Upper lobe of right lung (tissue), 1 donor: ENCODE data around the gene RANGAP1. TPM values are rescaled to one million over a fixed set of nuclear protein-coding genes. Genes with fewer than 3 reads are reported as not detected.
"Not testable (repeated sequence)": the region's sequence is repeated elsewhere in the genome, so short reads cannot be mapped to it uniquely, and the experiment has no call there.

ENCODE experiments used
- ATAC-seq: fragments of 200-7000 bp; cut with Tn5 transposase; one replicate; pipeline ENCODE4 v1.9.1; 2020; ENCODE audit warnings: mild to moderate bottlenecking, moderate library complexity
- DNase-seq: peaks from one replicate; pipeline ENCODE4 v3.0.0-alpha.2; 2020
- H3K27ac ChIP-seq: fragments of 200-600 bp; one replicate; pipeline ENCODE4 v1.8.0; 2022
- H3K27me3 ChIP-seq: fragments of 200-600 bp; one replicate; pipeline ENCODE4 v1.8.0; 2022; ENCODE audit warnings: mild to moderate bottlenecking
- H3K36me3 ChIP-seq: fragments of 200-600 bp; one replicate; pipeline ENCODE4 v1.8.0; 2022
- H3K4me1 ChIP-seq: fragments of 200-600 bp; one replicate; pipeline ENCODE4 v1.8.0; 2022
- H3K4me3 ChIP-seq: fragments of 200-600 bp; one replicate; pipeline ENCODE4 v1.8.0; 2022; ENCODE audit warnings: mild to moderate bottlenecking
- H3K9me3 ChIP-seq: fragments of 200-600 bp; one replicate; pipeline ENCODE4 v1.8.0; 2022
- intact Hi-C: fragments of 100-400 bp; cut with DNase I; formaldehyde crosslinking; loops from one replicate; pipeline ENCODE4 v1.11.0; 2022
- total RNA-seq: library from RNA; stranded (reverse); fragmentation: NEBNext Ultra II Directional; extraction: Animal tissue kit (Norgen Biotek cat#: 25700); gene quantifications from one replicate; pipeline ENCODE4 v1.2.1, GENCODE V29; 2021
- TF ChIP-seq, protein P1 (sequence below): fragments of 200-600 bp; IDR thresholded peaks from one replicate; pipeline ENCODE4 v1.8.0; 2022; ENCODE audit warnings: antibody characterized with exemption
- donor health status: DM: no; HTN: yes; CAD: no; lungs with severe emphysema.

Gene RANGAP1
- total RNA-seq, 1 donor from 2014 or later: 48.0 TPM

GRCh38 chr22:41260871-41261270, 25.1 kb downstream of the RANGAP1 start:
- no peak for DNase-seq
- no peak overlapping the region for H3K27ac ChIP-seq
- H3K4me3 ChIP-seq: no peak overlapping the region
- H3K4me1 ChIP-seq: no peaks in the 10 kb centered on the region
- H3K27me3 ChIP-seq: no peaks in the 10 kb centered on the region
- H3K36me3 ChIP-seq: peaks cover 88% of the 10 kb centered on the region
- H3K9me3 ChIP-seq: no peaks in the 10 kb centered on the region
- TF ChIP-seq, protein P1, sequence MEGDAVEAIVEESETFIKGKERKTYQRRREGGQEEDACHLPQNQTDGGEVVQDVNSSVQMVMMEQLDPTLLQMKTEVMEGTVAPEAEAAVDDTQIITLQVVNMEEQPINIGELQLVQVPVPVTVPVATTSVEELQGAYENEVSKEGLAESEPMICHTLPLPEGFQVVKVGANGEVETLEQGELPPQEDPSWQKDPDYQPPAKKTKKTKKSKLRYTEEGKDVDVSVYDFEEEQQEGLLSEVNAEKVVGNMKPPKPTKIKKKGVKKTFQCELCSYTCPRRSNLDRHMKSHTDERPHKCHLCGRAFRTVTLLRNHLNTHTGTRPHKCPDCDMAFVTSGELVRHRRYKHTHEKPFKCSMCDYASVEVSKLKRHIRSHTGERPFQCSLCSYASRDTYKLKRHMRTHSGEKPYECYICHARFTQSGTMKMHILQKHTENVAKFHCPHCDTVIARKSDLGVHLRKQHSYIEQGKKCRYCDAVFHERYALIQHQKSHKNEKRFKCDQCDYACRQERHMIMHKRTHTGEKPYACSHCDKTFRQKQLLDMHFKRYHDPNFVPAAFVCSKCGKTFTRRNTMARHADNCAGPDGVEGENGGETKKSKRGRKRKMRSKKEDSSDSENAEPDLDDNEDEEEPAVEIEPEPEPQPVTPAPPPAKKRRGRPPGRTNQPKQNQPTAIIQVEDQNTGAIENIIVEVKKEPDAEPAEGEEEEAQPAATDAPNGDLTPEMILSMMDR: no peak
- intact Hi-C loops: no loop called here
- no peak for ATAC-seq

GRCh38 chr22:41259756-41260155, 26.2 kb downstream of the RANGAP1 start:
- peaks cover 90% of the 10 kb centered on the region for H3K36me3 ChIP-seq
- H3K27ac ChIP-seq, H3K9me3 ChIP-seq, intact Hi-C loops, H3K4me1 ChIP-seq, DNase-seq, H3K4me3 ChIP-seq, ATAC-seq, H3K27me3 ChIP-seq: not testable (repeated sequence)

DNA sequence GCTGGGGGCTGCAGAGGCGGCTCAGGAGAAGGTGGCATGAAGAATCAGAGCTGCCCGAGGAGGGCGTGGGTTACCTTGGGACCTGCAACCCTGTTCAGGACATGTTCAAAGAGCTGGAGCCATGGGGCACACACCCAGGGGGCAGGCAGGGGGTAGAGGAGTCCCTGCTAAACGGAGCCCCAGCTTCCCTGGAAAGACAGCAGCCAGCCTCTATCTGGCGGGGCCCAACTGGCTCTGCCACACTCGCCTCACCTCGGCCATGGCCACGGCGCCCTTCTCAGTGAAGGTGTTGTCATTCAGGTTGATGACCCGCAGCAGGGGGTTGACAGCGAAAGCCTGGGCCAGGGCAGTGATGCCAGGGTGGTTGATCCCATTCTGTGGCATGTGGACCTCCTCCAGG, 28.3 kb downstream of the RANGAP1 start:
- TF ChIP-seq, protein P1: no peak
- intact Hi-C loops: no loop called here

GRCh38 chr22:41256254-41257253, 29.4 kb downstream of the RANGAP1 start:
- ATAC-seq (no peak), DNase-seq (no peak)
- no peak overlapping the region for H3K27ac ChIP-seq
- TF ChIP-seq, protein P1: no peak
- no peaks in the 10 kb centered on the region for H3K27me3 ChIP-seq
- no peaks in the 10 kb centered on the region for H3K4me1 ChIP-seq
- intact Hi-C loops: no loop called here
- no peaks in the 10 kb centered on the region for H3K9me3 ChIP-seq
- H3K4me3 ChIP-seq: no peak overlapping the region
- H3K36me3 ChIP-seq: peaks cover 84% of the 10 kb centered on the region

More for the DNA sequence above, 28.3 kb downstream of the RANGAP1 start:
- no peaks in the 10 kb centered on the region for H3K27me3 ChIP-seq
- ATAC-seq (no peak), DNase-seq (no peak)
- H3K27ac ChIP-seq: no peak overlapping the region
- no peak overlapping the region for H3K4me3 ChIP-seq
- H3K9me3 ChIP-seq: no peaks in the 10 kb centered on the region
- H3K36me3 ChIP-seq: peaks cover 84% of the 10 kb centered on the region
- H3K4me1 ChIP-seq: no peaks in the 10 kb centered on the region

GRCh38 chr22:41254230-41254629, 31.8 kb downstream of the RANGAP1 start:
- H3K36me3 ChIP-seq: peaks cover 85% of the 10 kb centered on the region

GRCh38 chr22:41252365-41252764, 33.6 kb downstream of the RANGAP1 start:
- peaks cover 85% of the 10 kb centered on the region for H3K36me3 ChIP-seq
- no peaks in the 10 kb centered on the region for H3K27me3 ChIP-seq
- intact Hi-C loops: no loop called here
- ATAC-seq (no peak), DNase-seq (no peak)
- TF ChIP-seq, protein P1: no peak
- H3K4me3 ChIP-seq: no peak overlapping the region
- no peak overlapping the region for H3K27ac ChIP-seq
- H3K4me1 ChIP-seq: no peaks in the 10 kb centered on the region
- H3K9me3 ChIP-seq: no peaks in the 10 kb centered on the region

More at GRCh38 chr22:41254230-41254629, 31.8 kb downstream of the RANGAP1 start:
- no peak for DNase-seq
- TF ChIP-seq, protein P1: no peak
- Histone ChIP-seq H3K4me3 (no peak overlapping the region), H3K27me3 (no peaks in the 10 kb centered on the region), H3K9me3 (no peaks in the 10 kb centered on the region), H3K4me1 (no peaks in the 10 kb centered on the region), H3K27ac (no peak overlapping the region)
- intact Hi-C loops: no loop called here
- ATAC-seq: no peak
